HuH-7 (cell line): ENCODE results near the gene LCN9.
"Not testable (repeated sequence)": the region's sequence is repeated elsewhere in the genome, so short reads cannot be mapped to it uniquely, and the experiment has no call there.

ENCODE experiments used
- DNase-seq: peaks from one replicate; pipeline ENCODE4 v3.0.0; 2011; ENCODE audit warnings: low spot score

The LCN9 gene

GRCh38 chr9:135662758-135663450 lies at the start of gene LCN9:
LCN9 (plus strand) TSS chr9:135663309; CDS start chr9:135663322, 13 bp downstream.
- DNase-seq, result peak; percentile 3

DNA sequence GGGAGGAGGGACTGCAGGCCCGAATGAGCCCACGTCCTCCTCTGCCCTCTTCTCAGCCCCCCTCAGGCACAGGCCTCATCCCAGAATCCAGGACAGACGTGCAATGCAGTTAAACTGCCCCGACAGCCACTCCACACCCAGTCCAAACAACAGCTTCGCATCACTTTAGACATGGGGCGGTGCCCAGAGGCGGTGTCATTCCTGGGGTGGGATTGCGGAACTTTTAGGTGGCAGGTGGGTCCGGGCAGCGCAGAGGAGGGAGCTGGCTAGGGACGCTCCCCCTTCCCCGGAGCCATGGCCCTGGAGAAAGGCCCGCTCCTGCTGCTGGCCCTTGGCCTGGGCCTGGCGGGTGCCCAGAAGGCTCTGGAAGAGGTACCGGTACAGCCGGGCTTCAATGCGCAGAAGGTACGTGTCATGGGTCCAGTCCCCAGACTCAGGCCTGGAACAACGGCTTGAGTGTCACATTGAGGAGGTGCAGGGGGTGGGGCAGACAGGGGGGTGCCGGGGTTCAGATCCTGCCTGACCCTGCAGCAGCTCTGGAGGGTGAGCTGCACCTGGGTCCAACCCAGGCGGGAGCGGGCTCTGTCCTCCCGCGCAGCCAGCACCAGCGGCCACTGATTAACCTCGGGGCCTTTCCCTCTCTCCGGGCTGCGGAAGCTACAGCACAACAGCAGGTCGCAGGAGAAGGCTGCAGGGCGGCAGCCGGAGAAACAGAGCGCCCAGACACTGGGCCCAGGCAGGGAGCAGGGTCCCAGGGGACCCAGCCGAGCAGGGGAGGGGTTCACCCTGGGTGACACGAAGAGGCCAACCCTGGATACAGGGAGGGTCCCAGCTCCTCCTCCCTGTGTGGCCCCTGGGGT lies 48.9 kb upstream of the LCN9 start:
- no peak for DNase-seq

DNA sequence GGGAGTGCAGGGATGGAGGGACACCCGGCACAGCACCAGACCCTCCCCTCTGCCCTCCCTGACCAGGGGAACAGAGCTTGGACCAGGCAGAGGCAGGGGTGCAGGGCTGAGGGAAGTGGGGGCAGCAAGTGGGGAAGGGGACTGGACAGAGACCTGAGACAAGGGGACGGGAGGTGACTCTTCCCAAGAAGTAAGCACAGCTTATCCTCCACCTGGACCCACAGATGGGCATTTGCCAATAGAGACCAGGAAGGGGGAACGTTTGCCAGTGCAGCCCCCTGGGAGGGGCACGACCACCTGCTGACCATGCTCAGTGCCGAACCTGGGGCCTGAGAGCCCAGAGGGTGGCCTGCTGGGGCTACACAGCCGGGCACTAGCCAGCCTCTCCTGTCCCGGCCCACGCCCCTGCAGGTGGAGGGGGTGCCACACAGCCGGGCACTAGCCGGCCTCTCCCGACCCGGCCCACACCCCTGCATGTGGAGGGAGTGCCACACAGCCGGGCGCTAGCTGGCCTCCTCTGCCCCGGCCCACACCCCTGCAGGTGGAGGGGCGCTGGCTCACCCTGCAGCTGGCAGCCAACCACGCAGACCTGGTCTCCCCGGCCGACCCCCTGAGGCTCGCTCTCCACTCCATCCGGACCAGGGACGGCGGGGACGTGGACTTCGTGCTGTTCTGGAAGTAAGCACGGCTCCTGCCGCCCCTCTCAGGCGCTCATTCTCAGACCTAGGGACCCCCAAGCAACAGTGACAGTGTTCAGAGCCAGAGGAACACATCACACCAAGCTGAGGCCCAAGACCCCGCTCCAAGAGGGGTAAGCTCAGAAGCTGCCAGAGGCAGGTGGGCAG lies 48.1 kb upstream of the LCN9 start:
- no peak for DNase-seq

DNA sequence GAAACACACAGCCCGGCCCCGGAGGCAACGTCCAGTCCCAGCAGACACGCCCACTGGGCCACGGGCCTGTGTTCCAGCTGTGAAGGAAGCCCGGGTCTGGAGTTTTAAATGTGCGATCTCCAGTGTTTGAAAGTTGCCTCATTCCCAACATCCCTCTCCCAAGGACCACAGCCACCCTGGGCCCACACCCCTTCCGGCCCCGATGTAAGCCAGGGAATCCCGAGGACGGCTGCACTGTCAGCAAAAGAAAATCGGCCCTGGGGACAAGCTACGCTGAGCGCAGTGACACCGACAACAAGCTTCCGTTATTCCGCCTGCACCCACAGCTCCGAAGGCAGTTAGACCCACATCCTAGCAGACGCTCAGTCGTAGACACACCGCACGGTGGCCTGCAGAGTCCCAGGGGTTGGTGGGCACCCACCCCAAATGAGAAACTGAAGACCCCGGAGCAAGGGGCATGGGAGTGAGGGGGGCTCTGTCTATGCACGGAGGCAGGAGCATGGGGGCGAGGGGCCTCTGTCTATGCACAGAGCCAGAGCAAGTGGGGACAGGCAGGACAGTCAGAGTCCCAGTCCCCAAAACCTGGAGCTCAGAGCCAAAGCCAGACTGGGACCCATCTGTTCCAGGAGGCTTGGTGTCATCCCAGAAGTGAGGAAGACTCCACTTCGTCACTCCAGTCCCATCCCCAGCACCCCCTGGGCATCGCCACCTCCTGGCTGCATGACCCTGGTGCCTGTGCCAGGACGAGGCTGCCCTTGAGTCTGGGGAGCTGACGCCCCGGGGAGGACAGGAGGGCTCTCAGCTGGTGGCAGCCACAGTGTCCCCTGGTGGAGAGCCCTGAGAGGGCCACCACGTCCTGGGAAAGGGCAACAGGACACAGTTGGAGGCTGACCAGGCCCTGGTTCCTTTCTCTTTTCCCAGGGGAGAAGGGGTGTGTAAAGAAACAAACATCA lies 47.2 kb upstream of the LCN9 start:
- DNase-seq, result no peak

DNA sequence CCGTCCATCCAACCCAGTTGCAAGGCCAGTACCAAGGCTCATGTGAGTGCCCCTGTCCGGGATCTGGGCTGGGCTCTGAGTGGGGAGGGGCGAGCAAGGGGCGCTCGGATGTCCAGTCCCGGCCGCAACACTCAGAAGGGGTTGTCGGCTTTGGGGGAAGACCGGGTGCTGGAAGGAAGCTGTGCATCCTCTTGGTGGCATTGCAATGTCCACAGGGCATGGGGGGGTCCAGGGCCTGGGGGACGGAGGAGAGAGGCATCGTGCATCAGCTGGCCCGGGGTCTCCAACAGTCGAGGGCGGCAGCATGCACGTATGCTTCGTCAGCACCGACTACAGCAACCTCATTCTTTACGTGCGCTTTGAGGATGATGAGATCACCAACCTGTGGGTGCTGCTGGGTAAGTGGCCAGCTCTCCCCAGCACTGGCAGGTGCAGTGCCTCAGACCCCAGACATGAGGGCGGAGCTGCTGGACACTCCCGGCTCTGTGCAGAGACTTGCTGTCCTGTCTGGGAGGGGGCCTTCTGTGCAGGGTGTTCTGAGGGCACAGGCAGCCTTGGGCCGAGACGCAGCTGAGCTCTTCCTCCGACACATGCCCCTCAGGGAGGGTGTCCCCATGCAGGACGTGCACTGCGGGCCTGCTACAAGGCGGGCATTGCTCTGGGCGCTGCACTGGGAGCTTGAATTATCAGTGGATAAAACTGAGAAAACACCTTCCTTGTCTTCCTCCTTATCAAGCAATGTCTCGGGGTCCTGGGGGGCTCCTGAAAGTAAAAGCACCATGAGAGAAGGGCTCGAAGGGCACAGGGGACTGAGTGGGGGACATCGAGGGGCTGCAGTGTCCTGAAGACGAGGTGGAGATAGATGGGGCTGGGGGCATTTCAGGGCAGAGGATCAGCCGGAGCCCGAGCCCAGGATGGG lies 46.2 kb upstream of the LCN9 start:
- DNase-seq, result no peak

GRCh38 chr9:135617538-135617900 lies 45.6 kb upstream of the LCN9 start:
- no peak for DNase-seq

GRCh38 chr9:135617991-135618411 lies 45.1 kb upstream of the LCN9 start:
- no peak for DNase-seq

- DNase-seq, result no peak
Measured at GRCh38 chr9:135618866-135619598, 44.1 kb upstream of the LCN9 start.

- no peak for DNase-seq
Measured at GRCh38 chr9:135619599-135619886, 43.6 kb upstream of the LCN9 start.

GRCh38 chr9:135620558-135620957 lies 42.6 kb upstream of the LCN9 start:
- no peak for DNase-seq

DNA sequence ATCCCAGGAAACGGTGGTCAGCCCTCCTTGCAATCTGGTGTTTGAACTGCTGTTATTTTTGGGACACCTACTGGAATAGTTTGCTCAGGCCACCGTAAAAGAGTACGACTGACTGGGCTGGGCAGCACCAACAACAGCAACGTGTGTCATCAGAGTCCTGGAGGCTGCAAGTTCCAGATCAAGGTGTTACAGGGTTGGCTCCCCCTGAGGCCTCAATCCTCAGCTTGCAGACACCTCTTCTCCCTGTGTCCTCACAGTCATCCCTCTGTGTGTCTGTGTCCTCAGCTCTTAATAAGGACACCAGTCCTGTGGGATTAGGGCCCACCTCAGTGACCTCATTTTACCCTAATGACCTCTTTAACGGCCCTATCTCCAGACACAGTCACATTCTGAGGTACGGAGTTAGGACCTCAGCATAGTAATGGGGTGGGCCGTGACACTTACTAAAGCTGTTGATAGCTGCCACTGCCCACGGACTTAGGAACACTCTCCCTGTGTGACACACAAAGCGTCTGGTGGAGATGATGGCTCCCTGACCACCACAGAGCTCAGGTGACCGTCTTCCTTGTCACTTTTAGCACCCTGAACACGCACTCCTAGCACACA lies 40.6 kb upstream of the LCN9 start:
- no peak for DNase-seq

DNA sequence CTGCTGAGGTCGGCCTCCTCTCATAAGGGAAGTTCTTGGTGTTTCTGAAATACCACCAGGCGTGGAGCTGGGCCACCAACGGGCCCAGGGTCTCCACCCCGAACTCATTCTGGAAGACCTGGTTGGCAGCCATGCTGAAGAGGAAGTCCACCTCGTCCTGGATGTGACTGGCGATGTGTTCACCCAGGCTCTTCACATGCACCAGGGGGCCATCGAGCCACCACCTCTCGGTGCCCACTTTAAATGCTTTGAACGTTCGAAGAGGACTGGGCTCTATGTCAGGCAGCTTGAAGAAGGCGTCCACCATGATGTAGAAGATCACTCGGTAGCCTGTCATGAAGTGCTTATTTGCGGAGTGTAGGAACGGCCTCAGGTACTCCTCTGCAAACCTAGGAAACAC lies 38.8 kb upstream of the LCN9 start:
- no peak for DNase-seq

- DNase-seq, result no peak
Measured at GRCh38 chr9:135632841-135633240, 30.3 kb upstream of the LCN9 start.

DNA sequence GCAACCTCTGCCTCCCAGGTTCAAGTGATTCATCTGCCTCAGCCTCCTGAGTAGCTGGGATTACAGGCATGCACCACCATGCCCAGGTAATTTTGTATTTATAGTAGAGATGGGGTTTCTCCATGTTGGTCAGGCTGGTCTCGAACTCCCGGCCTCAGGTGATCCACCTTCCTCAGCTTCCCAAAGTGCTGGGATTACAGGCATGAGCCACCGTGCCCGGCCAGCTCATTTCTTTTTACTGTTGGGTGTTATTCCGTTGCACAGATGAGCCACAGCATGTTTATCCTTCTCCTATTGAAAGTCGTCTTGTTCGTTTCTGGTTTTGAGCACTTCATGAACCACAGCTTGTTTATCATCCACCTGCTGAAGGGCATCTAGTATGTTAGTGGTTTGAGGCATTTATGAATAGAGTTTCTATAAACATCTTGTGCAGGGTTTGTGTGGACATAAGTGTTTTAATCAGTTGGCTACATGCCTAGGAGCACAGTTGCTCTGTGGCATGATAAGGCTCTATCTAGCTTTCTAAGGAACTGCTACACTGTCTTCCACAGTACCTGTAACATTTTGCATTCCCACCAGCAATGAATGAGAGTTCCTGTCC lies 26.1 kb upstream of the LCN9 start:
- not testable (repeated sequence) for DNase-seq

- no peak for DNase-seq
Measured at GRCh38 chr9:135639196-135639595, 23.9 kb upstream of the LCN9 start, which contains the start of gene GLT6D1. GLT6D1 (minus strand) TSS chr9:135639540; CDS start chr9:135639187, 353 bp downstream.

DNA sequence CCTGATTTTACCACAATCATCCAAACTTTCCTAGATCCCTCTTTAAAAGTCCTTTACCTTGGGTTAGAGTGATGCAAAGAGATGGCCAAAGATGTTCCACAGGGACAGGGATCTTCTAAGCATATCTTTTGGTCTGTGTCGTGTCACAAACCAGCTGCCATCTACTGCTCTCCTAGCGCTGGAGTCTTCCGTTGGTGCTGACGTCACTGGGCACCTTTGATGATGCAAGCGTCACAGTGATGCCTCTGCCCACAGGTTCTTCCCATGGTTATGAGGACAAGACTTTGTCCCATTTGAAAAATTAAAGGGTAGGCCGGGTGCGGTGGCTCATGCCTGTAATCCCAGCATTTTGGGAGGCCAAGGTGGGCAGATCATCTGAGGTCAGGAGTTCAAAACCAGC lies 22.1 kb upstream of the LCN9 start:
- DNase-seq, result no peak

- no peak for DNase-seq
Measured at GRCh38 chr9:135641745-135642144, 21.4 kb upstream of the LCN9 start.

- no peak for DNase-seq
Measured at GRCh38 chr9:135644631-135645218, 18.4 kb upstream of the LCN9 start.
